MCF 10A (cell line): ENCODE measurements around the gene BMP8B. TPM values are rescaled to one million over a fixed set of nuclear protein-coding genes. Genes with fewer than 3 reads are reported as not detected.
A peak's percentile ranks its signal among the peaks of the same experiment; 100 is the strongest.

Experiments
- Bru-seq: library from RNA; stranded (reverse); fragments of 400-500 nt; gene quantifications from one replicate; lab custom pipeline; 2021; lab: Mats Ljungman, UMichigan
- BruChase-seq, 2 experiments: library from RNA; stranded (reverse); fragments of 400-500 nt; gene quantifications; one replicate each; lab custom pipeline; 2021; lab: Mats Ljungman, UMichigan
- BruUV-seq: library from RNA; stranded (reverse); fragments of 400-500 nt; replicated peaks from 2 replicates; lab custom pipeline; 2021; lab: Mats Ljungman, UMichigan
- CTCF ChIA-PET: fragments of 300-600 bp; sonication (Branson Sonifier 250); formaldehyde crosslinking; extraction: SDS; loops from one replicate; lab custom pipeline; 2021; ENCODE audit warnings: antibody characterized with exemption, inconsistent platforms; lab: Yijun Ruan, JAX
- POLR2A ChIA-PET: fragments of 300-600, 350-650 bp; sonication (Branson Sonifier 250); formaldehyde crosslinking; extraction: SDS; loops from one replicate; lab custom pipeline; 2020; ENCODE audit warnings: antibody characterized with exemption, inconsistent platforms; lab: Yijun Ruan, JAX
- DNase-seq: peaks from one replicate; pipeline ENCODE4 v3.0.0-alpha.2; 2018; ENCODE audit not compliant: unreplicated experiment
- H3K27ac Mint-ChIP-seq: one replicate; pipeline ENCODE4 v1.8.0; 2022; ENCODE audit warnings: mild to moderate bottlenecking, low read depth, mixed read lengths; ENCODE audit not compliant: unreplicated experiment
- H3K27me3 Mint-ChIP-seq: one replicate; pipeline ENCODE4 v1.8.0; 2022; ENCODE audit warnings: mixed read lengths; ENCODE audit not compliant: insufficient read depth, unreplicated experiment
- H3K36me3 Mint-ChIP-seq: one replicate; pipeline ENCODE4 v1.8.0; 2022; ENCODE audit warnings: mild to moderate bottlenecking, moderate library complexity, mixed read lengths; ENCODE audit not compliant: insufficient read depth, unreplicated experiment
- H3K4me1 Mint-ChIP-seq: one replicate; pipeline ENCODE4 v1.8.0; 2022; ENCODE audit warnings: mixed read lengths; ENCODE audit not compliant: insufficient read depth, unreplicated experiment
- H3K4me3 Mint-ChIP-seq: one replicate; pipeline ENCODE4 v1.8.0; 2022; ENCODE audit warnings: mild to moderate bottlenecking, moderate library complexity, mixed read lengths; ENCODE audit not compliant: unreplicated experiment
- H3K9me3 Mint-ChIP-seq: one replicate; pipeline ENCODE4 v1.8.0; 2022; ENCODE audit warnings: mixed read lengths; ENCODE audit not compliant: unreplicated experiment
- intact Hi-C: fragments of 100-400 bp; cut with micrococcal nuclease; formaldehyde crosslinking; loops from 2 replicates; pipeline ENCODE4 v1.14.1; 2022
- long read RNA-seq: library from polyadenylated mRNA; stranded (forward); transcript quantifications from one replicate; pipeline ENCODE4 v2.0.0, GENCODE V29; 2022
- total RNA-seq: library from RNA; stranded (reverse); gene quantifications from 2 replicates; pipeline ENCODE4 v1.2.3, GENCODE V29; 2022
- TF ChIP-seq, protein P1 (sequence below): fragments of 200-600 bp; IDR thresholded peaks from one replicate; pipeline ENCODE4 v1.8.0; 2022; ENCODE audit warnings: antibody characterized with exemption, mild to moderate bottlenecking; ENCODE audit not compliant: unreplicated experiment

The BMP8B gene, protein sequence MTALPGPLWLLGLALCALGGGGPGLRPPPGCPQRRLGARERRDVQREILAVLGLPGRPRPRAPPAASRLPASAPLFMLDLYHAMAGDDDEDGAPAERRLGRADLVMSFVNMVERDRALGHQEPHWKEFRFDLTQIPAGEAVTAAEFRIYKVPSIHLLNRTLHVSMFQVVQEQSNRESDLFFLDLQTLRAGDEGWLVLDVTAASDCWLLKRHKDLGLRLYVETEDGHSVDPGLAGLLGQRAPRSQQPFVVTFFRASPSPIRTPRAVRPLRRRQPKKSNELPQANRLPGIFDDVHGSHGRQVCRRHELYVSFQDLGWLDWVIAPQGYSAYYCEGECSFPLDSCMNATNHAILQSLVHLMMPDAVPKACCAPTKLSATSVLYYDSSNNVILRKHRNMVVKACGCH
- total RNA-seq: 0.21 and 0.52 TPM in 2 replicates
- Bru-seq, nascent RNA: percentile 16 among the genes with signal in this experiment
- BruChase-seq, experiment 1, labeled RNA remaining after a 6-hour chase: percentile 27 among the genes with signal in this experiment
- percentile 21 among the genes with signal in this experiment for BruChase-seq, experiment 2, labeled RNA remaining after a 2-hour chase
- long read RNA-seq: 0 reads

- BruUV-seq: no TSS peak
- POLR2A ChIA-PET: interaction anchor here (0.9 to 1.9 kb wide), 2 partner anchors 50 to 104 kb away, joined by 3 to 7 read pairs; partner anchors contain the start of gene PPIE
- DNase-seq: peak; percentile 67
Observed at GRCh38 chr1:39788758-39789570, at the start of gene BMP8B. Gene BMP8B, minus strand, starts transcription at chr1:39788865. Its CDS starts 380 bp downstream, at chr1:39788485.

GRCh38 chr1:39836595-39837110 is 48.0 kb upstream of the BMP8B start:
- no peak overlapping the region for H3K4me3 Mint-ChIP-seq
- no peaks in the 10 kb centered on the region for H3K4me1 Mint-ChIP-seq
- intact Hi-C loops: no loop called here
- no peak for DNase-seq
- H3K27ac Mint-ChIP-seq: no peak overlapping the region
- TF ChIP-seq, protein P1, sequence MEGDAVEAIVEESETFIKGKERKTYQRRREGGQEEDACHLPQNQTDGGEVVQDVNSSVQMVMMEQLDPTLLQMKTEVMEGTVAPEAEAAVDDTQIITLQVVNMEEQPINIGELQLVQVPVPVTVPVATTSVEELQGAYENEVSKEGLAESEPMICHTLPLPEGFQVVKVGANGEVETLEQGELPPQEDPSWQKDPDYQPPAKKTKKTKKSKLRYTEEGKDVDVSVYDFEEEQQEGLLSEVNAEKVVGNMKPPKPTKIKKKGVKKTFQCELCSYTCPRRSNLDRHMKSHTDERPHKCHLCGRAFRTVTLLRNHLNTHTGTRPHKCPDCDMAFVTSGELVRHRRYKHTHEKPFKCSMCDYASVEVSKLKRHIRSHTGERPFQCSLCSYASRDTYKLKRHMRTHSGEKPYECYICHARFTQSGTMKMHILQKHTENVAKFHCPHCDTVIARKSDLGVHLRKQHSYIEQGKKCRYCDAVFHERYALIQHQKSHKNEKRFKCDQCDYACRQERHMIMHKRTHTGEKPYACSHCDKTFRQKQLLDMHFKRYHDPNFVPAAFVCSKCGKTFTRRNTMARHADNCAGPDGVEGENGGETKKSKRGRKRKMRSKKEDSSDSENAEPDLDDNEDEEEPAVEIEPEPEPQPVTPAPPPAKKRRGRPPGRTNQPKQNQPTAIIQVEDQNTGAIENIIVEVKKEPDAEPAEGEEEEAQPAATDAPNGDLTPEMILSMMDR: no peak
- BruUV-seq: no TSS peak
- ChIA-PET POLR2A (interaction anchor here (0.6 to 1.6 kb wide), 5 partner anchors 9 to 66 kb away, joined by 3 to 5 read pairs (median 4); no protein-coding TSS in a partner anchor), CTCF (interaction anchor here (0.9 to 1.6 kb wide), 4 partner anchors 17 to 84 kb away, joined by 3 to 6 read pairs (median 4); no protein-coding TSS in a partner anchor)
- no peaks in the 10 kb centered on the region for H3K9me3 Mint-ChIP-seq
- peaks cover 44% of the 10 kb centered on the region for H3K36me3 Mint-ChIP-seq
- H3K27me3 Mint-ChIP-seq: no peaks in the 10 kb centered on the region

More at GRCh38 chr1:39788758-39789570, at the start of gene BMP8B:
- intact Hi-C loops: no loop called here
- CTCF ChIA-PET: interaction anchor here (0.6 to 0.7 kb wide), 2 partner anchors 194 to 661 kb away, joined by 3 read pairs; no protein-coding TSS in a partner anchor
- TF ChIP-seq, protein P1: no peak
- Mint-ChIP-seq H3K36me3 (no peaks in the 10 kb centered on the region), H3K27me3 (no peaks in the 10 kb centered on the region), H3K27ac (peak within 1 kb of the TSS; percentile 27), H3K9me3 (no peaks in the 10 kb centered on the region), H3K4me1 (peaks cover 13% of the 10 kb centered on the region), H3K4me3 (peak within 1 kb of the TSS; percentile 78)

DNA sequence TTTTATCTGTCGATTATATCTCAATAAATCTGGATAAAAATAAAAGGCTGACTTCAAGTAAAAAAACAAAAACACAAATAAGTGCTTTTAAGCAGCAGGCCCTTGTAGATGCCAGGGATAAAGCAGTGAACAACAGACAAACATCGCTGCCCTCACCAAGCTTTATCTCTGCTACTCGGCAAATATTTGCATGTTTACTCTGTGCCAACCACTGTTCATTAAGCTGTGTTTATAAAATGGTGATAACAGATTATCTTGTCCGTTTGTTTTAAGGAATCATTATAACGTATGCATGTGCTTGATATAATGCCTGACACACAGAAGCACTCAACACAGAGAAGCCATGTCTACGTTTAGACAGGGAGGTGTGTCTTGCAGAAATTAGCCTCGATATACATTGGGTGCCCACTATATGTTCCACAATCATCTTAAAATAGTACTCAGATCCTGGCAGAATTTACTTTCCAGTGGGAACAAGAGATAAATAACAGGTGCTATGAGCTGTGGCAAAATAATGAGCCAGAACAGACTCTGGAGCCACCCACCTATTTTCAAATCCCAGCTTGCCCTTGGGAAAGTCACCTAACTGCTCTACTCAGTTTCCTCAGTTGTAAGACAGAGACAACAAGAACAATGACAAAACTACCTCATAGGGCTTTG is 47.4 kb upstream of the BMP8B start:
- no peak overlapping the region for H3K4me3 Mint-ChIP-seq
- H3K4me1 Mint-ChIP-seq: no peaks in the 10 kb centered on the region
- BruUV-seq: no TSS peak
- no peaks in the 10 kb centered on the region for H3K9me3 Mint-ChIP-seq
- POLR2A ChIA-PET: interaction anchor here (0.6 to 1.6 kb wide), 5 partner anchors 10 to 66 kb away, joined by 3 to 5 read pairs (median 4); no protein-coding TSS in a partner anchor
- no peaks in the 10 kb centered on the region for H3K27me3 Mint-ChIP-seq
- CTCF ChIA-PET: interaction anchor here (0.9 to 1.5 kb wide), 2 partner anchors 19 to 84 kb away, joined by 3 to 5 read pairs; no protein-coding TSS in a partner anchor
- DNase-seq: no peak
- no peak overlapping the region for H3K27ac Mint-ChIP-seq
- peaks cover 38% of the 10 kb centered on the region for H3K36me3 Mint-ChIP-seq
- intact Hi-C loops: no loop called here
- TF ChIP-seq, protein P1: no peak
